ENCODE data around the gene NIT1.

DNA sequence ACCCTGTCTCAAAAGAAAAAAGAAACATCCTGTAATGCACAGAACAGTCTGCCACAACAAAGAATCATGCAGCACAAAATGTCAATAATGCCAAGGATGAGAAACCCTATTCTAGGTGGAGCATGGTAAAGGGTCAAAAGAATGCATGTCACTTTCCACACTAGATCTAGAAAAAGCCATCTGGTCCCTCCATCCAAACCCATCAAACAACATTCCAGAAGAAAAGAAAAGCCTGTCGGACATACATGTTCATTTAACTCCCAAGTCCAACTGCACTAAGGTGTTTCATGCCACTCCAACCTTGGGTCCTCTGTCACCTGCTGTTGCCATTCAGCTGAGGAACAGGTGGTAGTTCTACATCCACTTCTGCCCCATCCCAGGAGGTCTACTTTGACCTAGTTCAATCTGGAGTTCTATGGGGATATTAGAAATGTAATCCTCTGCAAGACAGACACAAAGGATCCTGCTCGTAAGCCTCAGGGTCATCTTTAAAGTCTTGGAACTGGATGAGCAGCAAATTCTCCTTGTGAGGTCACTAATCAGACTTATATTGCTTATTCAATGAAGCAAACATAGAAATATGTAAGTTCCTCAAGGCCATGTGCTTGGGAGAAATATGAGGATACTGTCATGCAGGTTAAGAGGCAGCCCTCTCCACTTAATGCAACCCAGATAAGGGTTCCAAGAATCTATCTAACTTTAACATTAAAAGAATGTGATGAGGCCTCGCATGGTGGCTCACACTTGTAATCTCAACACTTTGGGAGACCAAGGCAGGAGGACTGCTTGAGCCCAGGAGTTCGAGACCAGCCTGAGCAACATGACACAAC, 10.9 kb downstream of the NIT1 start:
- TF ChIP-seq, protein P1, sequence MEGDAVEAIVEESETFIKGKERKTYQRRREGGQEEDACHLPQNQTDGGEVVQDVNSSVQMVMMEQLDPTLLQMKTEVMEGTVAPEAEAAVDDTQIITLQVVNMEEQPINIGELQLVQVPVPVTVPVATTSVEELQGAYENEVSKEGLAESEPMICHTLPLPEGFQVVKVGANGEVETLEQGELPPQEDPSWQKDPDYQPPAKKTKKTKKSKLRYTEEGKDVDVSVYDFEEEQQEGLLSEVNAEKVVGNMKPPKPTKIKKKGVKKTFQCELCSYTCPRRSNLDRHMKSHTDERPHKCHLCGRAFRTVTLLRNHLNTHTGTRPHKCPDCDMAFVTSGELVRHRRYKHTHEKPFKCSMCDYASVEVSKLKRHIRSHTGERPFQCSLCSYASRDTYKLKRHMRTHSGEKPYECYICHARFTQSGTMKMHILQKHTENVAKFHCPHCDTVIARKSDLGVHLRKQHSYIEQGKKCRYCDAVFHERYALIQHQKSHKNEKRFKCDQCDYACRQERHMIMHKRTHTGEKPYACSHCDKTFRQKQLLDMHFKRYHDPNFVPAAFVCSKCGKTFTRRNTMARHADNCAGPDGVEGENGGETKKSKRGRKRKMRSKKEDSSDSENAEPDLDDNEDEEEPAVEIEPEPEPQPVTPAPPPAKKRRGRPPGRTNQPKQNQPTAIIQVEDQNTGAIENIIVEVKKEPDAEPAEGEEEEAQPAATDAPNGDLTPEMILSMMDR (IDR thresholded peaks at IDR 0.05; ENCODE audit: insufficient read depth, low read length, poor library complexity, severe bottlenecking) = no peak
- no peak for TF ChIP-seq EZH2phosphoT487 (conservative IDR thresholded peaks at IDR 0.05; ENCODE audit: low read length)
